Upper lobe of left lung (tissue), 6 donors: Measurements from ENCODE around the gene ADAM15. TPM values are rescaled to one million over a fixed set of nuclear protein-coding genes. Genes with fewer than 3 reads are reported as not detected.

Experiments
- ATAC-seq, 2 donors: fragments of 200-7000 bp; cut with Tn5 transposase; one replicate each; pipeline ENCODE4 v1.9.1; 2022; ENCODE audit warnings: mild to moderate bottlenecking in 2 of 2, moderate library complexity in 2 of 2; ENCODE audit not compliant: low FRiP score in 2 of 2
- DNase-seq, 2 donors: peaks; one replicate each; pipeline ENCODE4 v3.0.0-alpha.2; 2019 to 2020
- H3K27ac ChIP-seq, 4 donors: fragments of 200-600 bp; sonication (generic); one replicate each; pipeline ENCODE4 v1.5.1; 2016 to 2019
- H3K27me3 ChIP-seq, 4 donors: fragments of 200-600 bp; sonication (generic); one replicate each; pipeline ENCODE4 v1.5.1; 2017 to 2019
- H3K36me3 ChIP-seq, 4 donors: fragments of 200-600 bp; sonication (generic); one replicate each; pipeline ENCODE4 v1.5.1; 2016 to 2019
- H3K4me1 ChIP-seq, 4 donors: fragments of 200-600 bp; sonication (generic); one replicate each; pipeline ENCODE4 v1.5.1; 2018 to 2019
- H3K4me3 ChIP-seq, 4 donors: fragments of 200-600 bp; sonication (generic); one replicate each; pipeline ENCODE4 v1.5.1; 2017 to 2019; ENCODE audit warnings: mild to moderate bottlenecking in 2 of 4, moderate library complexity in 1 of 4
- H3K9me3 ChIP-seq, 4 donors: fragments of 200-600 bp; sonication (generic); one replicate each; pipeline ENCODE4 v1.5.1; 2018 to 2019
- CTCF ChIP-seq, 6 experiments: fragments of 450-650 bp in 4 of 6; fragments of 200-600 bp in 2 of 6; sonication (generic) in 2 of 6; IDR thresholded peaks; one replicate each; pipeline ENCODE4 v1.5.1; 2016 to 2019; ENCODE audit warnings: antibody characterized with exemption in 6 of 6
- EP300 ChIP-seq, 4 donors: sonication (generic); formaldehyde crosslinking; IDR thresholded peaks; one replicate each; pipeline ENCODE4 v1.5.1; 2017; ENCODE audit warnings: antibody characterized with exemption in 4 of 4, control low read depth in 2 of 4
- POLR2A ChIP-seq, 4 donors: fragments of 450-650 bp; IDR thresholded peaks; one replicate each; pipeline ENCODE4 v1.5.1; 2016 to 2017; ENCODE audit warnings: antibody characterized with exemption in 4 of 4, mild to moderate bottlenecking in 2 of 4
- POLR2AphosphoS5 ChIP-seq, 2 donors: sonication (generic); formaldehyde crosslinking; IDR thresholded peaks; one replicate each; pipeline ENCODE4 v1.5.1; 2017; ENCODE audit warnings: antibody characterized with exemption in 2 of 2
- WGBS, 2 donors: methylation state at CpG; one replicate each; pipeline ENCODE4 v1.1.5; 2017 to 2018; 5-methylcytosine and 5-hydroxymethylcytosine counted together
- total RNA-seq, 6 donors: library from RNA; depleted of rRNA in 4 of 6; stranded (reverse); fragments of >200 nt in 4 of 6; gene quantifications; one replicate each; pipeline versions ENCODE4 v1.1.0 to v1.2.1, GENCODE V29; 2016 to 2021
- donor health status: DM: no; HTN: no; CAD: no; lungs with moderate emphysema.
- donor health status: DM: no; HTN: yes; CAD: no; lungs with severe emphysema.

Gene ADAM15
- total RNA-seq, 6 donors from 2014 or later = 52.1 to 246 (median 106) TPM

GRCh38 chr1:155072531-155073289 is 21.6 kb downstream of the ADAM15 start:
- TF ChIP-seq EP300 (IDR thresholded peaks at IDR 0.05) = no peak
- no peak for TF ChIP-seq POLR2A (IDR thresholded peaks at IDR 0.05)
- no peak for TF ChIP-seq CTCF (IDR thresholded peaks at IDR 0.05)
- TF ChIP-seq POLR2AphosphoS5 (IDR thresholded peaks at IDR 0.05) = no peak
- Histone ChIP-seq H3K9me3 (no peaks in the 10 kb centered on the region), H3K4me3 (no peak overlapping the region), H3K27me3 (no peaks in the 10 kb centered on the region), H3K4me1 (peaks cover 15 to 25% (median 17%) of the 10 kb centered on the region in 4 donors), H3K36me3 (peaks cover 0 to 3% (median 0%) of the 10 kb centered on the region in 4 donors), H3K27ac (no peak overlapping the region)
- DNase-seq (no peak), ATAC-seq (no peak)
- 64 to 72% methylated on average over 7 of the region's 7 CpGs for WGBS, 2 donors

GRCh38 chr1:155073377-155074242 is 22.5 kb downstream of the ADAM15 start:
- DNase-seq (no peak), ATAC-seq (no peak)
- no peak overlapping the region for H3K4me3 ChIP-seq
- H3K9me3 ChIP-seq = no peaks in the 10 kb centered on the region
- peaks cover 0 to 3% (median 0%) of the 10 kb centered on the region in 4 donors for H3K36me3 ChIP-seq
- peaks cover 0 to 3% (median under 1%) of the 10 kb centered on the region in 4 donors for H3K27me3 ChIP-seq
- no peak overlapping the region for H3K27ac ChIP-seq
- 94 to 95% methylated on average over 2 to 3 of the region's 3 CpGs for WGBS, 2 donors
- peaks cover 17 to 28% (median 20%) of the 10 kb centered on the region in 4 donors for H3K4me1 ChIP-seq
- TF ChIP-seq CTCF (IDR thresholded peaks at IDR 0.05) (no peak), EP300 (IDR thresholded peaks at IDR 0.05) (no peak), POLR2A (IDR thresholded peaks at IDR 0.05) (no peak), POLR2AphosphoS5 (IDR thresholded peaks at IDR 0.05) (no peak)

DNA sequence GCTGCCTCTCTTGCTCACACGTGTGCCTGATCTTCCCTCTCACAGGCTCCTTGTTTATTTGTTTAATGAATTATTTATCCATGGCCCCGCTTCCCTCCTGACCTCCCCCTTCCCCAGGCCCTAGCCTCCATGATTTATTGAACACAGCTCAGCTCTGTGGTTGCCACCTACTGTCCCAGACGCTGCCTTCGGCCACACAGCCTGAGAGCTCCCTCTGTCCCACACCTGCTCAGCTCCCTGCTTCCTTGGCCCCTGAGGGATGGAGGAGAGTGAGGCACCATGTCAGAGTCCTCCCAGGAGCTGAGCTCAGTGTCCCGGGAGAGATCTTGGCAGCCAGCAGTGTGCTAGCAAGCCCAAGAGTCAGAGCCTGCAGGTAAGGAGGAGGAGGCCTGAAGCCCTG is 24.4 kb downstream of the ADAM15 start:
- Histone ChIP-seq H3K4me1 (peaks cover 31 to 36% (median 33%) of the 10 kb centered on the region in 4 donors), H3K27me3 (peaks cover 2 to 22% (median 15%) of the 10 kb centered on the region in 4 donors), H3K9me3 (no peaks in the 10 kb centered on the region), H3K36me3 (no peaks in the 10 kb centered on the region), H3K4me3 (no peak overlapping the region), H3K27ac (no peak overlapping the region)
- DNase-seq (no peak), ATAC-seq (no peak)
- TF ChIP-seq EP300 (IDR thresholded peaks at IDR 0.05) (no peak), POLR2A (IDR thresholded peaks at IDR 0.05) (no peak), POLR2AphosphoS5 (IDR thresholded peaks at IDR 0.05) (no peak), CTCF (IDR thresholded peaks at IDR 0.05) (no peak)
- WGBS, 2 donors = 82 to 83% methylated on average over 4 of the region's 5 CpGs

DNA sequence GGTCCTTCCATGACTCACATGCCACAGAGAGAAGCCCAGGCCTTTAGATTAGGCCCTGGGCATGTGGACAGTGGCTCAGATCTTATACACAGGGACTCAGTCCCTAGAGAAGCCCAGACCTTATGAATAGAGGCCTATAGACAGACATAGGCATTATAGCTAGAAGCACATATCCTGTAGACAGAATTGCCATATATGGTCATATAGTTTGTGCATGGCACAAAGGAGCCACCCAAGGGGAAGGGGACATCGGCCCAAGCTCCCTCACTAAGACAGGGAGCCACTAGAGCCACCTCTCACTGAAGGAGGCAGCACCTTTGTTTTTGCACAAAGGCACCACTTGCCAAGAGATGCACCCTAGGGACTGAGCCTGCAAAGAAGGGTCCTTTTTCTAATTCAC is 25.3 kb downstream of the ADAM15 start:
- Histone ChIP-seq H3K4me3 (no peak overlapping the region), H3K27ac (no peak overlapping the region), H3K27me3 (peaks cover 5 to 30% (median 23%) of the 10 kb centered on the region in 4 donors), H3K9me3 (no peaks in the 10 kb centered on the region), H3K36me3 (no peaks in the 10 kb centered on the region), H3K4me1 (peaks cover 33 to 36% (median 34%) of the 10 kb centered on the region in 4 donors)
- 75 to 77% methylated on average over 1 of the region's 1 CpG for WGBS, 2 donors
- DNase-seq (no peak), ATAC-seq (no peak)
- TF ChIP-seq EP300 (IDR thresholded peaks at IDR 0.05) = no peak
- TF ChIP-seq CTCF (IDR thresholded peaks at IDR 0.05) = no peak
- TF ChIP-seq POLR2A (IDR thresholded peaks at IDR 0.05) = no peak
- TF ChIP-seq POLR2AphosphoS5 (IDR thresholded peaks at IDR 0.05) = no peak
